ENCODE data around the gene ZNF385C.

Gene ZNF385C

DNA sequence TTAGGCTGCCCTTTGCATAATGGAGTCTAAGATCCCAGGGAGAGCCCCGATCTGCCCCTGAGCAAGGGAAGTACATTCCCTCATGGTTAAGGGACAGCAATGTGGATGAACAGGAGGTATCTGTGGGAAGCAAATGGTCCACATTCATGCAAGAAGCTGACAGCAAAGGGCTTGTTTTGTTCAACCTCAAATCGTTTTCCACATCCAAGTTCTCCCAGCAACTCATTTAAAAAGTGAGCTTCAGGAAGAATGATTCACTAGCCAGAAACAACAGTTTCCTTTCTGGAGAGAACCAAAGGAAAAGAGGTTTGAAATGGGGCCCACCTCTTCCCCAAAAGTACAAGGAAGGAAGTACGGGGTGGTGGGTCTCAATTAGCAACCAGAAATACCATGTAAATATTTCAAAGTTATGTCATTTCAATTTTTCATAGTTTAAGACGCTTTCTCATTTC lies 33.7 kb upstream of the ZNF385C start:
- TF ChIP-seq MYC (IDR thresholded peaks at IDR 0.05; ENCODE audit: low read depth, low read length): no peak
- TF ChIP-seq POLR2A (IDR thresholded peaks at IDR 0.05; ENCODE audit: extremely low read depth, insufficient read length): no peak
- TF ChIP-seq, protein P1, sequence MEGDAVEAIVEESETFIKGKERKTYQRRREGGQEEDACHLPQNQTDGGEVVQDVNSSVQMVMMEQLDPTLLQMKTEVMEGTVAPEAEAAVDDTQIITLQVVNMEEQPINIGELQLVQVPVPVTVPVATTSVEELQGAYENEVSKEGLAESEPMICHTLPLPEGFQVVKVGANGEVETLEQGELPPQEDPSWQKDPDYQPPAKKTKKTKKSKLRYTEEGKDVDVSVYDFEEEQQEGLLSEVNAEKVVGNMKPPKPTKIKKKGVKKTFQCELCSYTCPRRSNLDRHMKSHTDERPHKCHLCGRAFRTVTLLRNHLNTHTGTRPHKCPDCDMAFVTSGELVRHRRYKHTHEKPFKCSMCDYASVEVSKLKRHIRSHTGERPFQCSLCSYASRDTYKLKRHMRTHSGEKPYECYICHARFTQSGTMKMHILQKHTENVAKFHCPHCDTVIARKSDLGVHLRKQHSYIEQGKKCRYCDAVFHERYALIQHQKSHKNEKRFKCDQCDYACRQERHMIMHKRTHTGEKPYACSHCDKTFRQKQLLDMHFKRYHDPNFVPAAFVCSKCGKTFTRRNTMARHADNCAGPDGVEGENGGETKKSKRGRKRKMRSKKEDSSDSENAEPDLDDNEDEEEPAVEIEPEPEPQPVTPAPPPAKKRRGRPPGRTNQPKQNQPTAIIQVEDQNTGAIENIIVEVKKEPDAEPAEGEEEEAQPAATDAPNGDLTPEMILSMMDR (IDR thresholded peaks at IDR 0.05; ENCODE audit: low read depth, low read length): no peak
- TF ChIP-seq MAX (IDR thresholded peaks at IDR 0.05; ENCODE audit: low read depth, low read length): no peak
- no peak for DNase-seq (ENCODE audit: low read depth)
- H3K4me3 ChIP-seq (ENCODE audit: low read depth, low read length): no peak overlapping the region

GRCh38 chr17:42131232-42131631 lies 33.0 kb upstream of the ZNF385C start:
- TF ChIP-seq MAX (IDR thresholded peaks at IDR 0.05; ENCODE audit: low read depth, low read length): no peak
- no peak for TF ChIP-seq POLR2A (IDR thresholded peaks at IDR 0.05; ENCODE audit: extremely low read depth, insufficient read length)
- no peak for TF ChIP-seq MYC (IDR thresholded peaks at IDR 0.05; ENCODE audit: low read depth, low read length)
- TF ChIP-seq, protein P1 (IDR thresholded peaks at IDR 0.05; ENCODE audit: low read depth, low read length): no peak

GRCh38 chr17:42130310-42130936 lies 32.1 kb upstream of the ZNF385C start:
- H3K4me3 ChIP-seq (ENCODE audit: low read depth, low read length): no peak overlapping the region
- no peak for DNase-seq (ENCODE audit: low read depth)
- TF ChIP-seq, protein P1 (IDR thresholded peaks at IDR 0.05; ENCODE audit: low read depth, low read length): no peak
- TF ChIP-seq MAX (IDR thresholded peaks at IDR 0.05; ENCODE audit: low read depth, low read length): no peak
- TF ChIP-seq MYC (IDR thresholded peaks at IDR 0.05; ENCODE audit: low read depth, low read length): no peak
- no peak for TF ChIP-seq POLR2A (IDR thresholded peaks at IDR 0.05; ENCODE audit: extremely low read depth, insufficient read length)

More at GRCh38 chr17:42131232-42131631, 33.0 kb upstream of the ZNF385C start:
- DNase-seq (ENCODE audit: low read depth): no peak
- no peak overlapping the region for H3K4me3 ChIP-seq (ENCODE audit: low read depth, low read length)

GRCh38 chr17:42129109-42129837 lies 31.0 kb upstream of the ZNF385C start:
- H3K4me3 ChIP-seq (ENCODE audit: low read depth, low read length): no peak overlapping the region
- TF ChIP-seq POLR2A (IDR thresholded peaks at IDR 0.05; ENCODE audit: extremely low read depth, insufficient read length) (no peak), MAX (IDR thresholded peaks at IDR 0.05; ENCODE audit: low read depth, low read length) (no peak), MYC (IDR thresholded peaks at IDR 0.05; ENCODE audit: low read depth, low read length) (no peak)
- TF ChIP-seq, protein P1 (IDR thresholded peaks at IDR 0.05; ENCODE audit: low read depth, low read length): no peak
- DNase-seq (ENCODE audit: low read depth): no peak

- TF ChIP-seq MYC (IDR thresholded peaks at IDR 0.05; ENCODE audit: low read depth, low read length): no peak
- no peak for TF ChIP-seq MAX (IDR thresholded peaks at IDR 0.05; ENCODE audit: low read depth, low read length)
- no peak for DNase-seq (ENCODE audit: low read depth)
- H3K4me3 ChIP-seq (ENCODE audit: low read depth, low read length): no peak overlapping the region
Measured at GRCh38 chr17:42127414-42127813, 29.1 kb upstream of the ZNF385C start.

GRCh38 chr17:42126836-42127235 lies 28.6 kb upstream of the ZNF385C start:
- no peak overlapping the region for H3K4me3 ChIP-seq (ENCODE audit: low read depth, low read length)
- no peak for DNase-seq (ENCODE audit: low read depth)
- TF ChIP-seq, protein P1 (IDR thresholded peaks at IDR 0.05; ENCODE audit: low read depth, low read length): no peak
- no peak for TF ChIP-seq POLR2A (IDR thresholded peaks at IDR 0.05; ENCODE audit: extremely low read depth, insufficient read length)
- TF ChIP-seq MAX (IDR thresholded peaks at IDR 0.05; ENCODE audit: low read depth, low read length): no peak
- TF ChIP-seq MYC (IDR thresholded peaks at IDR 0.05; ENCODE audit: low read depth, low read length): no peak

Measured in NB4 (cell line).